ENCODE results near the gene LRMDA. TPM values are rescaled to one million over a fixed set of nuclear protein-coding genes. Genes with fewer than 3 reads are reported as not detected.

The LRMDA gene
- polyA plus RNA-seq, 2 of the 4 experiments (the other 2 are of a cell fraction): 4.6 to 5.2 TPM

GRCh38 chr10:75677541-75677940, 246.1 kb downstream of the LRMDA start:
- WGBS (ENCODE audit: missing lambda C conversion rate): 68% methylated on average over 3 of the region's 3 CpGs

More at GRCh38 chr10:75677541-75677940, 246.1 kb downstream of the LRMDA start:
- H3K9me3 ChIP-seq: no peaks in the 10 kb centered on the region
- no peak overlapping the region for H3K4me3 ChIP-seq
- no peak for TF ChIP-seq RFX5 (IDR thresholded peaks at IDR 0.05)
- no peak for TF ChIP-seq ZFP36 (IDR thresholded peaks at IDR 0.05; ENCODE audit: borderline replicate concordance, partially characterized antibody)
- TF ChIP-seq JUNB (IDR thresholded peaks at IDR 0.05): no peak
- TF ChIP-seq JUN (IDR thresholded peaks at IDR 0.05): no peak
- TF ChIP-seq E2F6 (IDR thresholded peaks at IDR 0.05; ENCODE audit: borderline replicate concordance, low read depth): no peak
- TF ChIP-seq REST (IDR thresholded peaks at IDR 0.05): no peak
- TF ChIP-seq HOXA7 (CRISPR knock-in tag; IDR thresholded peaks at IDR 0.05): no peak
- no peak for TF ChIP-seq HOXB5 (CRISPR knock-in tag; IDR thresholded peaks at IDR 0.05)
- no peak for TF ChIP-seq MYC (IDR thresholded peaks at IDR 0.05; ENCODE audit: borderline replicate concordance, low read length)
- TF ChIP-seq NPAS2 (CRISPR knock-in tag; IDR thresholded peaks at IDR 0.05; ENCODE audit: borderline replicate concordance): no peak
- no peak for TF ChIP-seq ZC3H11A (IDR thresholded peaks at IDR 0.05)
- no peak for TF ChIP-seq FOSL2 (IDR thresholded peaks at IDR 0.05)
- no peak for TF ChIP-seq FOSL2 (CRISPR knock-in tag; IDR thresholded peaks at IDR 0.05)
- no peak for TF ChIP-seq EP300 (IDR thresholded peaks at IDR 0.05)
- no peak for TF ChIP-seq PBX3 (IDR thresholded peaks at IDR 0.05)
- no peak for TF ChIP-seq HES2 (IDR thresholded peaks at IDR 0.05)
- TF ChIP-seq CHD4 (IDR thresholded peaks at IDR 0.05; ENCODE audit: borderline replicate concordance): no peak
- no peak for TF ChIP-seq ATOH8 (CRISPR knock-in tag; IDR thresholded peaks at IDR 0.05; ENCODE audit: low read depth)
- no peak for TF ChIP-seq POLR2A (IDR thresholded peaks at IDR 0.05; ENCODE audit: low read length)
- no peak for TF ChIP-seq RAD21 (conservative IDR thresholded peaks at IDR 0.05 in 1 of 2, IDR thresholded peaks at IDR 0.05 in 1 of 2)
- no peak for TF ChIP-seq ELK1 (IDR thresholded peaks at IDR 0.05; ENCODE audit: low read depth, low read length)
- no peak overlapping the region for H3K27ac ChIP-seq
- ATAC-seq: no peak
- POLR2A ChIA-PET: no interaction called here
- no peak for DNase-seq (ENCODE audit: low read depth in 1 of 2, low spot score in 1 of 2)
- no peak overlapping the region for H3K4me2 ChIP-seq
- no peak for FAIRE-seq
- CTCF ChIA-PET: no interaction called here
- H3K4me1 ChIP-seq: no peaks in the 10 kb centered on the region

Measured in A549 (cell line).